DMS53 treated with DMSO at 0.1 percent for 48 hours (cell line): ENCODE results near the gene CP.
"Not testable (repeated sequence)": the region's sequence is repeated elsewhere in the genome, so short reads cannot be mapped to it uniquely, and the experiment has no call there.

Experiments used
- DNase-seq: peaks from one replicate; lab custom pipeline; 2025; ENCODE audit not compliant: unreplicated experiment; lab: John Stamatoyannopoulos, UW

CP gene

GRCh38 chr3:149227591-149228268 is 6.1 kb upstream of the CP start:
- no peak for DNase-seq

- no peak for DNase-seq
Measured at GRCh38 chr3:149226776-149227175, 5.1 kb upstream of the CP start.

GRCh38 chr3:149224736-149225594 is 3.3 kb upstream of the CP start:
- no peak for DNase-seq

- no peak for DNase-seq
Measured at GRCh38 chr3:149223461-149223820, 1.8 kb upstream of the CP start.

GRCh38 chr3:149219380-149220121 is 2.1 kb downstream of the CP start:
- DNase-seq: not testable (repeated sequence)

GRCh38 chr3:149217347-149217746 is 4.3 kb downstream of the CP start:
- DNase-seq: no peak

GRCh38 chr3:149216193-149216869 is 5.3 kb downstream of the CP start:
- no peak for DNase-seq

- DNase-seq: no peak
Measured at GRCh38 chr3:149215515-149215914, 6.1 kb downstream of the CP start.

- no peak for DNase-seq
Measured at GRCh38 chr3:149214702-149215101, 6.9 kb downstream of the CP start.

- no peak for DNase-seq
Measured at GRCh38 chr3:149212386-149212785, 9.2 kb downstream of the CP start.

- DNase-seq: no peak
Measured at GRCh38 chr3:149209431-149209830, 12.2 kb downstream of the CP start.

GRCh38 chr3:149207475-149207874 is 14.2 kb downstream of the CP start:
- no peak for DNase-seq

- DNase-seq: no peak
Measured at GRCh38 chr3:149204390-149204991, 17.1 kb downstream of the CP start.

GRCh38 chr3:149203758-149204157 is 17.9 kb downstream of the CP start:
- no peak for DNase-seq

- no peak for DNase-seq
Measured at GRCh38 chr3:149199474-149199873, 22.2 kb downstream of the CP start.

GRCh38 chr3:149198611-149199010 is 23.0 kb downstream of the CP start:
- no peak for DNase-seq

GRCh38 chr3:149197669-149198068 is 24.0 kb downstream of the CP start:
- no peak for DNase-seq

- DNase-seq: not testable (repeated sequence)
Measured at GRCh38 chr3:149196805-149197592, 24.6 kb downstream of the CP start.

GRCh38 chr3:149195221-149195620 is 26.4 kb downstream of the CP start:
- DNase-seq: no peak

- DNase-seq: peak; percentile 46
Measured at GRCh38 chr3:149188494-149188893, 33.1 kb downstream of the CP start.
